Stimulated activated naive CD8-positive, alpha-beta T cell treated with anti-CD3 and anti-CD28 coated beads, Interleukin-15, Interleukin-2, amounts not matched to agents 100 U/mL and 50 U/mL, for 24 hours (primary cell): ENCODE results near the gene CRAMP1.

ENCODE experiments used
- ATAC-seq: fragments of 150-1000 bp; cut with Tn5 transposase; one replicate; pipeline ENCODE4 v1.10.0; 2021
- DNase-seq: peaks from one replicate; pipeline ENCODE4 v3.0.0; 2021

Gene CRAMP1

DNA sequence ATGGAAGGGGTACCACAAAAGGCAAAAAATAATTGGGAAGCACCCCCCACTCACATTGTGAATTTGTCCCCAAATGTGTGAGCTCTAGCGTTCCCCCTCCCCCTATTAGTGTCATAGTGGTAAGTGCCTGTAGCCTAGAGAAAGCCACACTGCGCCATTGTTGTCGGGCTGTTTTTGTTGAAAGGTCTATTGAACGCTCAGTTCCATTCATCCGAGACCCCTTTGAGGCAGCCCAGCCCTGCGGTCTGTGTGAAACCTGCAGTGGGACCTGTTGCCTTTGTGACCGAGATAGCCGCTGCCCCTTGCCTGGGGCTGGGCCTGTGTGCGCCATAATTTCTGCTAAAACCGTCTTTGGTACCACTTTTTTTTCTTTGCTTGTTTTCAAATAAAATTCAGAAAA, 68.9 kb downstream of the CRAMP1 start:
- ATAC-seq (no peak), DNase-seq (no peak)

DNA sequence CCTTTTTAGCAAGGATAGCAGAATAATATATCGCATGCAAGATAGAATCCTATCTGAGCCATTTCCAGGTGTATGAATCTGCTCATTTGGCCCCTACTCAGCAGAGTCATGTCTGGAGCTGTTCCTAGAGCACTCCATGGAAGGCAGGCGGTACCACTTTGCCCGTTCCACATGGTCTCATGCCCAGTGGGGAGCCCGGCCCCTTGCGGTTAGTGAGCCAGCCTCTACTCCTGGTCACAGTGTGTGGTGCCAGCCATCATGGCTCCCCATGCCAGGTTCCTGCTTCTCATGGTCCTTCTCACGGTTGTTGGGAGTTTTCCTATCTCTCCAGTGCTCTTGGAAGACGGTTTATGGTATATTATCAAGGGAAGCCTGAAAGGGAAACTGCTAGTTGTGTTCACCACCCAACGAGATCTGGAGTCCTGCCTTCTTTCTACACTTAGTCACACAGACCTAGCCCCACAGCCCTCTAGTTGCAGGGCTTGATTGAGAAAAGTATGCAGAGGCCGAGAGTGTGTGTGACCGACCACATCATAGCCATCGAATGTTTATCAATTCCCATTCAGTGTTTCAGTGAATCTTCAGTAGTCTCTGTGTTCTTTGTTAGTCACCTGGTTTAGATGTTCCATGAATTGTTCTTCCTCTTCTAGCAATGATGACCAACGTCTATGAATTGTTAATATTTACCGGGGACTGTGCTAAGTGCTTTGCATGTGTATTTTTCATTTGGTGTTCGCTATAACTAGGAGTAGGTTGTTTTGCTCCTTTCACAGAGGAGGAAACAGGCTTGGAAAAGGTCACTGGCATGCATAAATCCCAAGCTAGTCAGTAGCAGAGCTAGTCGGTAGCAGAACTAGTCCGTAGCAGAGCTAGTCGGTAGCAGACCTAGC, 75.5 kb downstream of the CRAMP1 start:
- DNase-seq (no peak), ATAC-seq (no peak)

DNA sequence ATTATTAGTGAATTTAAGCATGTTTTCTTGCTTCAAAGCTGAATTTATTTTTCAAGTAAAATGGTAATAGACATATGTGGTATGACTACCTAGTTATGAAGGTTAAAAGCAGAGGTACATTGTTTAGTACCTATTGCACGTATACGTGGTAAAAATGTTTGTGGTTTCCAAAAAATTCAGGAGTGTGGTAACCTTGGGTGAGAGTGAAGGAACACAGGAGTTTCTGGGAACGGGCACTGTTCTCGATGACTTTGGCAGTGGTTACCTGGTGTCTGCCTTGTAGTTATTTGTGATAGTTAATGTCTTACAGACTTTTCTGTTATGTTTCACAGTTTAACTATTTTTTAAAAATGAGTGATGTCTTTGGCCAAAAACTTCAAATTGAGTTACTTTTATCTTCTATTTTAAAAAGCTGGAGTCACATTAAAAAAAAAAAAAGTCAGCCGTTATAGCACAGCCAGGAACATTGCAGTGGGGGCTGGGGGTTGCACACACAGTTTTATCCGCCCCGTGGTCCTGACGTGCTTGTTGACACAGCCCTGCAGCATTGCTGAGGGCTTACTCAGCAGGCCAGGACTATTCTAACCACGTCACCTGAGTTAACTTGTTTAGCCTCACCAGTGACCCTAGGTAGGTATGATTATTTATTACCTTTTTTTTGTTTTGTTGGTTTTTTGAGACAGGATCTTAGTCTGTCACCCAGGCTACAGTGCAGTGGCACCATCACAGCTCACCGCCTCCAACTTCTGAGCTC, 76.8 kb downstream of the CRAMP1 start:
- DNase-seq (no peak), ATAC-seq (no peak)

DNA sequence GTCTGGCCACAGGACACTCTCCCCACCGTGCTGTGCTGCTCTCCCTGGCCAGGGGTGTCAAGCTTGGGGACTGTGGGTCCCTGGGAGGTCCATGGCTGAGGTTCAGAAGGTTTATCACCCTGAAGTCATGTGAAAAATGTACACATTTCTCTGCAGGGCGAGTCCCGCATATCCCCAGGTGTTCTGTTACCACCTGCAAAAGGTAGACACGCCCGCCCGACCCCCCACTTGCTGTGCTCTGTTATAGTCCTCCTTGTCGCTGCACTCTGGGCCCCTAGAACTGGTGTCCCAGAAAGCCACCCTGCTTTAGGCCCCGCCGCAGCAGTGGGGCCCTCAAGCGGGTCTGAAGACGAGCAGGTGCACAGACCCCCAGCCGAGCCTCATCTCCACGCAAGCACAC, 77.7 kb downstream of the CRAMP1 start:
- ATAC-seq (no peak), DNase-seq (no peak)

DNA sequence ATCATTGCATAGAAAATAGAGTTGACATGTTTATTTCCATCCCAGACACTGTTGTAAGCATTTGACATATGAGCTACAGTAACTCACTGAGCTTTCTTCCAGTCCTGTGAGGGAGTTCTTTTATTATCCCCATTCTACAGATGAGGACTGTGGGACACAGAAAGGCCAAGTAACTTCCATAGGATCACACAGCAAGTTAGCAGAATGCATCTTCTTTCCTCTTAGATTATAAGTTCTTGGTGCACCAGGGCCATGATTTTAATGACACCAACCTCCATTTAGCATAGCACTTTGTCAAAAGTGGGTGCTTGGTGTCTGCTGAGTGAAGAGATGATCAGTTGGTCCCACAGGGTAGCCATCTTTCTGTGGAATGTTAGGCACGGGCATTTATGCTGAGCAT, 78.7 kb downstream of the CRAMP1 start:
- DNase-seq (no peak), ATAC-seq (no peak)

DNA sequence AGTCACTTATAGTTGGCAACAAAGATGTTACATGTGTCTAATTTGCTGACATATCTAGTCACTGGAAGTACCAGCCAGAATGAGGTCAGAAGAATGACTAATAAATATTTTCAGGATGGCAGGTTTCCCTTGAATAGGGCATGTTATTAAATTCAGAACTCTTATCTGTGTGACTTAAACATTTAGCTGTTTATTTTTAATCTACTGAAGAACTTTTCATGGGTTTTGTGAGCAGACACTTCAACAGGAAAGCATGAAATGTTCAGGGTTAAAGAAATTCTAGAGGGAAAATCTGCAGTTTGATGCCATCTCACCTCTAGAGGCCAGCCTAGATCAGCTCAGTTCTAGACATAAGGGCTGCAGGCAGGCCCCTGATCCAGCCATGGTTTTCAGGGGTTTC, 79.1 kb downstream of the CRAMP1 start:
- ATAC-seq (no peak), DNase-seq (no peak)

DNA sequence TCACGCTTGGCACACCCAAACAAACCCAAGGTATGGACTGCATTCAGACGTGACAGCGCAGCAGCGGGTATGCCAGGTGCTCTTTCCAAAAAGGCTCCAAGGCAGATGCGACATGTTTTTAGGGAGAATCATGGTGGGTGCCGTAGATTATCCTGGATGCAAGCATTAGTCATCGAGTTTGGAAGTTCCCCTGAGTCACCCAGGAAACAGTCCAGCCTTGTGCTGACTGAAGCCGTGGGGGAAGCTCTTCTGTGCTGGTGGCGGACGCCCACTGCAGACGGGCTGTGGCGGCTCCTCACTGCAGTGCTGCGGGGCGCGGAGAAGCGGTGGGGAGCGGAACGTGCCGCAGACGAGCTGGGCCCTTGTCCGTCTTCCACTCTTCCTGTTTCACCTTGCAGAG, 79.8 kb downstream of the CRAMP1 start:
- DNase-seq (no peak), ATAC-seq (no peak)

DNA sequence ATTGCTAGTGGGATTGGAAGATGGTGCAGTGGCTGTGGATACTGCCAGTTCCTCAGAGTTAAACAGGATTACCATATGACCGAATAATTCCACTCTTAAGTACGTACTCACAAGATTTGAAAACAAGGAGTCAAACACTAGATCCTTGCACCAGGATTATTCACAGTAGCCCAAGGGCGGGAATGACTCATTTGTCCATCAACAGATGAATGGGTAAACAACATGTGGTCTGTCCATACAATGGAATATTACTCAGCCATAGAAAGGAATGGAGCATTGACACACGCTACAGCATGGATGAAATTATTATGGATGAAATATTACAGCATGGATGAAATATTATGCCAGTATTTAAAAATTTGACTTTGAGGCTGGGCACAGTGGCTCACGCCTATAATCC, 84.7 kb downstream of the CRAMP1 start:
- no peak for ATAC-seq
- no peak for DNase-seq

DNA sequence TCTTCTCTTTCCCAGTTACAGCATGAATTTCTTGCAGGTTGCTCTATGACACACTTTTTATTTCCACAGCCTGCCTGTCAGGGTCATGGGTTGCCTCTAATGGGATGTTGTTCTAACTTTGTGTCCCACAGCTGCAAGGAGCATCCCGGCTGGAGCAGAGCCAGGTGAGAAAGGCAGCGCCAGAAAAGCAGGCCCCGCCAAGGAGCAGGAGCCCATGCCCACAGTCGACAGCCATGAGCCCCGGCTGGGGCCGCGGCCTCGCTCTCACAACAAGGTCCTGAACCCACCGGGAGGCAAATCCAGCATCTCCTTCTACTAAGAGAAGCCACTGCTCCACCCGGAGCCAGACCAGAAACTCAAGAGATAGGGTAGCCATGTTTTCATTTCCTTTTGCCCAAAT, 86.5 kb downstream of the CRAMP1 start:
- ATAC-seq: no peak

DNA sequence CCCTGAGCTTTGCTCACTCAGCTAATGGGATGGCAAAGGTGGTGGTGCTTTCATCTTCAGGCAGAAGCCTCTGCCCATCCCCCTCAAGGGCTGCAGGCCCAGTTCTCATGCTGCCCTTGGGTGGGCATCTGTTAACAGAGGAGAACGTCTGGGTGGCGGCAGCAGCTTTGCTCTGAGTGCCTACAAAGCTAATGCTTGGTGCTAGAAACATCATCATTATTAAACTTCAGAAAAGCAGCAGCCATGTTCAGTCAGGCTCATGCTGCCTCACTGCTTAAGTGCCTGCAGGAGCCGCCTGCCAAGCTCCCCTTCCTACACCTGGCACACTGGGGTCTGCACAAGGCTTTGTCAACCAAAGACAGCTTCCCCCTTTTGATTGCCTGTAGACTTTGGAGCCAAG, 88.1 kb downstream of the CRAMP1 start:
- no peak for ATAC-seq
- no peak for DNase-seq

More for the DNA sequence above, 86.5 kb downstream of the CRAMP1 start:
- DNase-seq: no peak

DNA sequence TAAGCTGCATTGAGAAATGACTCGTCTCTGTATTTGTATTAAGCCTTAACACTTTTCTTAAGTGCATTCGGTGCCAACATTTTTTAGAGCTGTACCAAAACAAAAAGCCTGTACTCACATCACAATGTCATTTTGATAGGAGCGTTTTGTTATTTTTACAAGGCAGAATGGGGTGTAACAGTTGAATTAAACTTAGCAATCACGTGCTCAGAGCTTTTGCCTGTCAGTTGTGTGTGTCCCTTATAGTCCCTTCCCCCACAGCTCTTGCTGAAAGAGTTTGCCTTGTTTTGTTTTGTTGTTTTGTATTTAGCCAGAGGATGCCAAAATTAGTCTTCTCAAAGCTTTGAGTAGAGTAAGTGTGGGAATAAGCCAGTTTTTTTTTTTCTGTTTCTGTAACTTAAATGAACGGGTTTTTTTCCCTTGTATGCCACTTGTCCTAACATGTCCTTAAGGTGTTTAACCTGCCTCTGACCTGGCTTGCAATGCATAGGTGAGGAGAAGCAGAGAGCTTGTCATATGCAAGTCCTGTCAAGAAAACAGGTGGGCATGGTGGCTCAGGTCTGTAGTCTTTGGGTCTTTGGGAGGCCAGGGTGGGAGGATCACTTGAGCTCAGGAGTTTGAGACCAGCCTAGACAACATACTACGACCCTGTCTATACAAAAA, 89.2 kb downstream of the CRAMP1 start:
- ATAC-seq (no peak), DNase-seq (no peak)

DNA sequence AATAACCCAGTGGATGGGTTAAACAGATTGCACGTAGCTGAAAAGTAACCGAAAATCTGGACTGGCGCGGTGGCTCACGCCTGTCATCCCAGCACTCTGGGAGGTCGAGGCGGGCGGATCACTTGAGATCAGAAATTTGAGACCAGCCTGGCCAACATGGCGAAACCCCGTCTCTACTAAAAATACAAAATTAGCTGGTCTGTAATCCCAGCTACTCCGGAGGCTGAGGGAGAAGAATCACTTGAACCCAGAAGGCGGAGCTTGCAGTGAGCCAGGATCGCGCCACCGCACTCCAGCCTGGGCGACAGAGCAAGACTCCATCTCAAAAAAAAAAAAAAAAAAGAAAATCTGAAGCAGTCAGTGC, 93.1 kb downstream of the CRAMP1 start:
- peak; percentile 20 for DNase-seq
- ATAC-seq: peak; percentile 5

DNA sequence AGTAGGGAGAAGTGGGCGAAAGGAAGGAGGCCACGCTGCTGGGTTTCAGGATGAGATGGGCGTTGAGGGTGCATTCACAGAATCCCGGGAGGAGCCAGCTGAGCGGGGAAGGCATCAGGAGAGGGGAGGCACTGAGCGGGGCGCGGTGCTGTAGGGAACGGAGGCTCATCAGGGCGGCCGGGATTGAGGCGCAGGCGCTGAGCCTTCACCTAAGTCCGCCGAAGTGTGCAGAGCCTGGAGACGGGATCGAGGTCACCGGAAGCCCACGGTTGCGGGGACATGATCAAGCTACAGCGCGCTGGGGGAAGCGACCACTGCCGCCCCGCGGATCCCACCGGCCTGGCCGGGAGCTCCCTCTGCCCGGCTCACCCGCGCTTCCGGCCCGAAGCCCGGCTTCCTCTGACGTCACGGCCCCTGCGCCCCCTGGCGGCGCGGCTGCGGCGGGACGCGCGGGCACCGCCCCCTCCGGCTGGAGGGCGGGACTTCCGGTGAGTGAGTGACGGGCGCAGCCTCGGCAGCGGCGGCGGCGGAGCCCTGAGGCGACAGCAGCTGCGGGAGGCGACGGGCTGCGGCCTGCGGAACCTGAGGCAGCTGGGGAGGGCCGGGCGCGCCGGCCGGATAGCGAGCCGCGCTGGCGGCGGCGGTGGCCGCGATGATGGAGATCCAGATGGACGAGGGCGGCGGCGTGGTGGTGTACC, 93.7 kb downstream of the CRAMP1 start, which contains the start of gene MAPK8IP3:
MAPK8IP3 (plus strand) TSS at position 508 of the 698 bp plus-strand sequence; CDS start at position 653, 145 bp downstream.
- DNase-seq (peak; percentile 98), ATAC-seq (peak; percentile 88)

DNA sequence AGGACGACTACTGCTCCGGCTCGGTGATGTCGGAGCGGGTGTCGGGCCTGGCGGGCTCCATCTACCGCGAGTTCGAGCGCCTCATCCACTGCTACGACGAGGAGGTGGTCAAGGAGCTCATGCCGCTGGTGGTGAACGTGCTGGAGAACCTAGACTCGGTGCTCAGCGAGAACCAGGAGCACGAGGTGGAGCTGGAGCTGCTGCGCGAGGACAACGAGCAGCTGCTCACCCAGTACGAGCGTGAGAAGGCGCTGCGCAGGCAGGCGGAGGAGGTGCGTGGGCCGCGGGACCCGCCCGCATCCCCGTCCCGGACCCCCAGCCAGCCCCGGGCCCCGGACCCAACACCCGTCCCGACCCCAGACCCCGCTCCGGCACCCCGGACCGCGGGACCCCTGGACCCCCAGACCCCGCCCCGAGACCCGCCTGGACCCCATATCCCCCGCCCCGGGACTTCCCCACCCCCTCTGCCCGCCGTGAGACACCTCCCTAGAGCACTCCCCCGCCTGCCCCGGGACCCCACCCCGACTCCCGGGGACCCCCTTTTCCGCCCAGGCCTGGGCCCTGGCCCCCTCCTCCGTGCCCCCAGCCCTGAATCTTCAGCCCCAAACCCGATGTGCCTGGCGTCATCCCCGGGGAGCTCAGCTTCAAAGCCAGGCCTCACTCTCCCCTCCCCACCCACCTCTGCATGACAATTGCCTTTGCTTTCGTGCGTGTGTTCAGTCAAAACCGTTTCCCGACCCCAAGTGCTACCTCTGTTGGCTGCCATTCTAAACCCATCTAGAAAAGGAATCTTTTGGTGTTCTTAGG, 94.4 kb downstream of the CRAMP1 start:
- peak; percentile 4 for ATAC-seq
- DNase-seq: peak; percentile 44

DNA sequence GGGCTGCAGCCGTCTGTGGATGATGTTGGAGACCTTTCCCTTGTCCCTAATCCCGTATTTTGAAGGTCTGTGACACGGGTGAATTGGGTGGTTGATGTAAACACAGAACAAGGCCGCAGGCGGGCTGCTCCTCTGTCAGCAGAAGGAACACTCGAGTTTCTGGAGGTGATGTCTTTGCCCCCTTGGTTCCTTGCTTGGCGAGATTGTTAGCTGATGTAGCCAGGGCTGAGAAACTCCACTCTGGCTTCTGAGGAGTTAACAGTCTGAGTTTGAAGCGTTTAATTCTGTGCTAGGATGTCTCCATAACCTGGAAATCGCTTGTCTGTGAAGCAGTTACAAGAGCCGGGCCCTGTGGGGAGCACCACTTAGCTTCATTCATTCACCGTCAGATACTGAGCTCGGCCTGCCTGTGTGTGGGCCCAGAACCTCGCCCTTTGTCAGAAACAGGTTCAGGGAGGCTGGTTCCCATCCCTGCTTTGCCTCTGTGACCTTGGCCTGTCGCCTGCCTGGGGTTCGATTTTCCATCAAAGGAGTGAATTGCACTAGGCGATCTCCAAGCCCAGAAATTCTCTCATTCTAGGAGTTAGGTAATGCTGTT, 95.1 kb downstream of the CRAMP1 start:
- DNase-seq (no peak), ATAC-seq (no peak)

DNA sequence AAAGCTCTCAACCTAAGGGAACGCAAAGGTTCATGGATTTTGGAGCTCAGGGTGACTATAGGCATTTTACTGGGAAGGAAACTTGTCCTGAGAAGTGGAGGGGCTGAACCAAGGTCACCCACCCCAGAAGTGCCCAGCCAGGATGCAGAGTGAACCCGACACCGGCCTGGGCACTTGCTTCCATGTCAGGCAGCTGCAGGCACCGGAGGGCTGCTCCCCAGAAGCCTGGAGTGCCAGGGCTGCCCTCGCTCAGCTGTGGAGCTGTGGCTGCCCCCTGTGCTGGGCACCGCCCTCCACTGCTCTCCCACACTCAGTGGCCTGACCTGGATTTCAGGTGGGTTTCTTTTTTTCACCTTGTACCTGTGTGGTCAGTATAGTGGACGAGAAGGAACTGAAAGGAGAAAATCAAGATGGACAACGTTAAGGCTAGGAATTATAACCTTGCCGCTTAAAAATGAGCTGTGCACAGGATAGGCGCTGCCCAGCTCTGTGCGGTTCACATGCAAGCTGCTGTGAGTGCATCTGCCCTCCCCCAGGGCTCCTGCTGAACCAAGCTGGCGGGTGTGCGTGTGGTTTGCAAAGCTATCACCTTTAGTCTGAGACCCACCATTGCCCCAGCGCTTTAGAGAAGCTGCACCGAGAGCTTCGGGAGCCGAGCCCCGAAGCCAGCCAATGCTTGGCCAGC, 96.1 kb downstream of the CRAMP1 start:
- no peak for DNase-seq
- ATAC-seq: no peak

DNA sequence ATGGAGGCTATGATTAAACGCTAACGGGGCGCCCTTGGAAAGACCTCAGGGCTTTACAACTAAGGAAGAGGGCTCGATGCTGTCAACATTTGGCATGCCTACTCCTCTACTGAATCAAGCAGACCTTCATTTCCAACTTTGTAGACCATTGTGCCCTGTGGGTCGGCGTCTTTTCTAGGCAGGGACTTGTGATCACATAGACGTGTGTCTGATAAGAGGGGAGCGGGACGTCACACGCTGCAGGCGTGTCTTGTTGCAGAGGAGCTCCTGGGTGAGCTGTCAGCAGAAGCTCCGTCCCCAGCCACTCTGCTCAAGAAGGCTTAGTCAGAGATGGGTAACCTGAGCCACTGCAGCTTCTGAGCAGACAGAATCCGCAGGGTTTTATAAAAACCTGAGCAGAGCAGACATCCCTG, 96.6 kb downstream of the CRAMP1 start:
- DNase-seq (no peak), ATAC-seq (no peak)

DNA sequence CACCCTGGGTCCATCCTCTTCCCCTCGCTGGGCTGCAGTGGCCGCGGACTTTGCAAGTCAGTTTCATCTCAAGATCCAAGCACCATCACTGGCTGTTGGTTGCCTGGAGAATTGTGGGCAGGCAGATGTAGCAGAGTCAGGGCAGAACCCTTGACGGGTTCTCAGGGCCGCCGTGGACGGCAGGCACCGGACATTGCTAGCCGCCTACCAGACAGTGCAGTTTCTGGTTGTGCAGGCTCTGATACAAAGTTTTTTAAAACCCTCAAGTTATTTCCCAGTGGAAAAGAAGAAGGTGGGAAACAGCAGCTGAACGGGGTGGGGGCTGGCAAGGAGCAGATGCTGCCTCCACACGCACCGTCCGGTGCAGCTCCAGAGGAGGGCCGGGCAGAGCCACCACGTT, 97.2 kb downstream of the CRAMP1 start:
- DNase-seq (no peak), ATAC-seq (no peak)

DNA sequence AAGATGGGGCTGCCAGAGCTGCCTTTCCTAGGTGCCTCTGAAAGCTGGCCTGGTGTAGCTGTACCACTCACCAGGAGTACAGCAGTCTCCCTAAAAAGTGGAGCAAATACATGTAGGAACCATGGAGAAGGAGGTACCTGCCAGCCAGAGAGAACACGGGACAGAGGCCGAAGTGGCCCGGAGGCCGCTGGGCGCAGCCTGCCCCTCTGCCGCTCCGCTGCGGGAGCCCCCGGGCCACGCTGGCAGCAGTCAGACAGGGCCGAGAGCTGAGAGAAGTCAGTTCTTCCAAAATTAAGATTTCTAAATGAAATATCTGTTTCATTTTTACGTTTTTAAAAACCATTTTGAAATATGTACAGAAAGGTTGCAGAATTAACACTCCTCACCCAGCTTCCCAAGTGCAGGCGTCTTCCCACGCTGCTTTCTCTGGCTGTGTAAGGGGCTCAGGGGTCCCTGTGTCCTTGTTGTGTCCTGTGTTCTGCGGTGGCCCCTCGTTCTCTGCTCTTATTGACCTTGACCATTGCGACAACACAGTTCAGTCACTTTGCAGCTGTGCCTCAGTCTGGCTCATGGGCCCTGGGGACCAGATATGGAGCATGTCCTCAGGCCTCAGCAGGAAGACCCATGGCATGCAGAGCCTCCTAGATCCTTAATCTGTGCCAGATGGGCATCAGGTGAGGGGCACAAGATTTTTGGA, 98.8 kb downstream of the CRAMP1 start:
- no peak for ATAC-seq
- DNase-seq: no peak

DNA sequence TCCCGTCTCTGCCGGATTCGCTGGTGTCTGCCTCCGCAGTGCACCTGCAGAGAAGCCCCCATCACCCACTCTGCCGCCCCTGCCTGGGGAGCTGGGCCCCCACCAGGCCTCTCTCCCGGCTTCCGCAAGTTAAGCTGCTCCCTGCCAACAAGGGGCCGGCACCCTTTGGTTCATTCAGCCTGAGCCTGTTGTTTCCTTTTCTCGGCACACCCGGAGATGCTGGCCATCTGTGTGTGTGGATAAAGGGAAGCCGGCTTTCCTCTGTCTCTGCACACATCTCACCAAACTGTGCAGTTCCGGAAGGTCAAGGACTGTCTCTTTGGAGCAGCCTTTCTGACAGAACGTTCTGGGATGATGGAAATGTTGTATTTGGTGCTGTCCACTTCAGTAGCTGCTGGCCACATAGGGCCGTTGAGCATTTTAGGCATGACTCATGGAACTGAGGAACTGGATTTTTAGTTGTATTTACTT, 100.7 kb downstream of the CRAMP1 start:
- ATAC-seq (no peak), DNase-seq (no peak)
